Brain microvascular endothelial cell (primary cell): Measurements from ENCODE around the gene FMN2.
A peak's percentile ranks its signal among the peaks of the same experiment; 100 is the strongest.

Experiments
- DNase-seq: peaks from one replicate; pipeline ENCODE4 v3.0.0-alpha.2; 2020
- H3K27ac ChIP-seq: fragments of 250-450 bp; sonication (Bioruptor Pico); 2 replicates; pipeline ENCODE4 v1.5.1; 2020; ENCODE audit warnings: mild to moderate bottlenecking, moderate library complexity
- H3K27me3 ChIP-seq: fragments of 250-450 bp; sonication (Bioruptor Pico); replicated peaks from 2 replicates; pipeline ENCODE4 v1.5.1; 2020; ENCODE audit warnings: mild to moderate bottlenecking
- H3K36me3 ChIP-seq: fragments of 250-450 bp; sonication (Bioruptor Pico); replicated peaks from 2 replicates; pipeline ENCODE4 v1.5.1; 2020; ENCODE audit warnings: mild to moderate bottlenecking
- H3K4me3 ChIP-seq: 2 replicates; pipeline ENCODE4 v1.5.1; 2011; ENCODE audit warnings: low read depth, mild to moderate bottlenecking, control low read depth, low read length, moderate library complexity
- in situ Hi-C: cut with HindIII; loops from 2 replicates; pipeline ENCODE4 v1.10.0; 2017; ENCODE audit warnings: low sequenced_read_pairs, low pct_ligation_motif_present
- TF ChIP-seq, protein P1 (sequence below): IDR thresholded peaks from 2 replicates; pipeline ENCODE4 v1.5.1; 2011; ENCODE audit warnings: low read depth, mild to moderate bottlenecking, moderate library complexity, low read length, control low read depth, inconsistent platforms; ENCODE audit errors: missing control alignments

Gene FMN2

DNA sequence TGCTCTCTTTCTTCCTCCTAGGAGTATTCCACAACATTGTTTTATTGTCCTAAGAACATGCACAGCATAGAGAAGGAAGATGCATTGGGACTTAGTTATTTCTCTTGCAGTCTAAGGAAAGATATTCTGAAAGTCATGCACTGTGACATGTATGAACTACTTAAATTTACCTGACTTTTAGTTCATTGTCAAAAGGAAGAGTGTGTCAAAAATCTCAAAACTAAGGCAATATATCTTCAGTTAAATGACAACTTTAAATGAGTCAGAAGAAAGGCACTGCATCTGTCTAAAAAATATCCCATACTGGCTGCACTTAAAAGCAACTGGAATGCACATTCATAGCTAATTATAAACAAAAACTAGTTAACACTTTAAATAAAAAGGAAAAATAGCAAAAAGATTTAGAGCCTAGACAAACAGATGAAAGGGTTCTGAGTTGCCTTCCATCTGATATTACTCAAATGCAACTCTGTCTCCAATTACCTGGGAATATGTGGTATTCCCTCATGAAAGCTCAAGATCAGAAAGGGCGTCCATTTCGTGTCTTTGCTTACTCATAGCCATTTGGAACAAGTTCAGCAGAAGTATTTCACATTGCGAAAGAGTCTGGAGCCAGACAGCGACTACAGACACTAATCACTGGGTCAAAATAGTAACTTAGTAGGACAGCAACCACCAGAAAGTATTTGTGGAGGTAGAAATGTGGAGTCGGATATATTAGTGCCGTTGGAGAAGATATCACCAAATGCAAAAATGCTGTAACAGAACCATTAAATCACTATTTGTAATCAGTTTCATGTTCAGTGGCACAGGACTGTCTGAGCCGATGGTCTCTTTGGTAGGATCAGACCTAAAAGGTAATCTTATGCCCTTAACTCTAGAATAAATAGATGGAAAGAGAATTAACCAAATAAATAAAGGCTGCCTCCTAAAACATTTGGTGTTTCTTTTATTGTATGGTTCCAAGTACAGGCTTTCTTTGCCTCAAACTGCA is 294.6 kb downstream of the FMN2 start:
- in situ Hi-C loops = no loop called here
- DNase-seq = peak; percentile 91
- TF ChIP-seq, protein P1, sequence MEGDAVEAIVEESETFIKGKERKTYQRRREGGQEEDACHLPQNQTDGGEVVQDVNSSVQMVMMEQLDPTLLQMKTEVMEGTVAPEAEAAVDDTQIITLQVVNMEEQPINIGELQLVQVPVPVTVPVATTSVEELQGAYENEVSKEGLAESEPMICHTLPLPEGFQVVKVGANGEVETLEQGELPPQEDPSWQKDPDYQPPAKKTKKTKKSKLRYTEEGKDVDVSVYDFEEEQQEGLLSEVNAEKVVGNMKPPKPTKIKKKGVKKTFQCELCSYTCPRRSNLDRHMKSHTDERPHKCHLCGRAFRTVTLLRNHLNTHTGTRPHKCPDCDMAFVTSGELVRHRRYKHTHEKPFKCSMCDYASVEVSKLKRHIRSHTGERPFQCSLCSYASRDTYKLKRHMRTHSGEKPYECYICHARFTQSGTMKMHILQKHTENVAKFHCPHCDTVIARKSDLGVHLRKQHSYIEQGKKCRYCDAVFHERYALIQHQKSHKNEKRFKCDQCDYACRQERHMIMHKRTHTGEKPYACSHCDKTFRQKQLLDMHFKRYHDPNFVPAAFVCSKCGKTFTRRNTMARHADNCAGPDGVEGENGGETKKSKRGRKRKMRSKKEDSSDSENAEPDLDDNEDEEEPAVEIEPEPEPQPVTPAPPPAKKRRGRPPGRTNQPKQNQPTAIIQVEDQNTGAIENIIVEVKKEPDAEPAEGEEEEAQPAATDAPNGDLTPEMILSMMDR = no peak
- no peaks in the 10 kb centered on the region for H3K36me3 ChIP-seq
- no peaks in the 10 kb centered on the region for H3K27me3 ChIP-seq
- peak overlapping the region; percentile 84 for H3K27ac ChIP-seq
- H3K4me3 ChIP-seq = no peak overlapping the region

DNA sequence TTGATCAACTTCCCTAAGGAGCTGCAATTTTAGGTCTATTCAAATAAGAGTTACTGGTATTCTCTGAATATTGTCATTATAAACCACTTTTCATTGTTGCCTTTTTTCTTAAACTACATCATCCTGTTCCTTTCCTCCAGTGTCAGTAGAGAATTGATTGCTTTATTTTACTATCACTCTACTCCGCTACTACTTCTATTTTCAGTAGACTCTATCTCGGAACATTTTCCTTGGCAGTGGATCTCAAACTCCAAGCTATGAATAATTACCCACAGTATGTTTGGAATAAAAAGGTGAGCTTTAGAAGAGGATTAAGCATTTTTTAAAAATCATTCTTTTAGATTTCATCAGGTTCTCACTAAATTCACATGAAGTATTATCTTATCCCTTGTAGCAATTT is 295.4 kb downstream of the FMN2 start:
- H3K36me3 ChIP-seq = no peaks in the 10 kb centered on the region
- TF ChIP-seq, protein P1 = no peak
- H3K4me3 ChIP-seq = no peak overlapping the region
- peak overlapping the region; percentile 84 for H3K27ac ChIP-seq
- H3K27me3 ChIP-seq = no peaks in the 10 kb centered on the region
- in situ Hi-C loops = no loop called here
- DNase-seq = no peak

DNA sequence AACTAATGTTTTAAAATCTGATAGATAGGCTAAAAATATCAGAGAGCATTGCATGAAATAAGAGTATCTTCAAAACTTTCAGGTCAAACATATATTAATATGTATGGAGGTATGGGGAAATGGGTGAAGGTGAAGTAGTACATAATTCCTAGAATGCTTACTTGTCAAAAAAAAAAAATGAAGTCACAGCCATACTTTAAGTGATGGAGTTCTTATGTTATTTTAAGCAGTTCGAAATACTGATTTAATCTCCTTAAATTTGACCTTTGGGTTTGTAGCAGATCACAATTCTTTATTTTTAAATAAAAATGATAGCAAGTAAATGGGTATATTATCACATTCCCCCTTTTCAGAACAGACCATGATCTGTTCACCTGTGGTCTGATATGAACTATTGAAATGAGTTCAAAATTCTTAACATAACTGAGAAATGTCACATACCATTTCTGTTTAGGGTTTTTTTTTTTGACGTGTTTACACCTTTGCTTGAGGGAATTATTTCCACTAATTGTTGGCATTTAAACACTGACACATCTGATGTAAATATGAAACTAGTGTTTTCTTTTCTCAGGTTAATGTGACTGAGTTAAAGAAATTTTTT is 300.1 kb downstream of the FMN2 start:
- H3K27me3 ChIP-seq = no peaks in the 10 kb centered on the region
- no peak overlapping the region for H3K4me3 ChIP-seq
- no peak overlapping the region for H3K27ac ChIP-seq
- in situ Hi-C loops = no loop called here
- TF ChIP-seq, protein P1 = no peak
- no peaks in the 10 kb centered on the region for H3K36me3 ChIP-seq
- no peak for DNase-seq

DNA sequence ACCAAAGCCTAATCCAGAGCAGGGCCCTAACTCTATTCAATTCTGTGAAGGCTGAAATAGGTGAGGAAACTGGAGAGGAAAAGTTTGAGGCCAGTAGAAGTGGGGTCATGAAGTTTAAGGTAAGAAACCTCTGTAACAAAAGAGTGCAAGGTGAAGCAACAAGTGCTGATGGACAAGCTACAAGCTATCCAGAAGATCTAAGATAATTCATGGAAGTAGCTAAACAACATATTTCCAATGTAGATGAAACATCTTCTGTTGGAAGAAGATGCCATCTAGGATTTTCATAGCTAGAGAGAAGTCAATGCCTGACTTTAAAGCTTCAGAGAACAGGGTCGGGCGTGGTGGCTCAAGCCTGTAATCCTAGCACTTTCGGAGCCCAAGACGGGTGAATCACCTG is 302.7 kb downstream of the FMN2 start:
- no peaks in the 10 kb centered on the region for H3K36me3 ChIP-seq
- in situ Hi-C loops = no loop called here
- TF ChIP-seq, protein P1 = no peak

DNA sequence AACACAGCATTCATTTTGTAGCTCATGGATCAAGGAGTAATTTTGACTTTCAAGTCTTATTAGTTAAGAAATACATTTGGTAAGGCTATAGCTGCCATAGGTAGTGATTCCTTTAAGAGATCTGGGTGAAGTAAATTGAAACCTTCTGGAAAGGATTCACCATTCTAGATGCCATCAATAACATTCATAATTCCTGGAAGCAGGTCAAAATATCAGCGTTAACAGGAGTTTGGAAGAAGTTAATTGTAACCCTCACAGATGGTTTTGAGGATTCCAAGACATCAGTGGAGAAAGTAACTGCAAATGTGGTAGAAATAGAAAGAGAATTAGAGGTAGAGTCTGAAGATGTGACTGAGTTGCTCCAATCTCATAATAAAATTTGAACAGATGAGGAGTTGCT is 303.7 kb downstream of the FMN2 start:
- in situ Hi-C loops = no loop called here
- DNase-seq = no peak

More for the DNA sequence above, 302.7 kb downstream of the FMN2 start:
- no peaks in the 10 kb centered on the region for H3K27me3 ChIP-seq
- DNase-seq = no peak
- no peak overlapping the region for H3K4me3 ChIP-seq
- H3K27ac ChIP-seq = no peak overlapping the region

More for the DNA sequence above, 303.7 kb downstream of the FMN2 start:
- Histone ChIP-seq H3K36me3 (no peaks in the 10 kb centered on the region), H3K27me3 (no peaks in the 10 kb centered on the region), H3K4me3 (no peak overlapping the region), H3K27ac (no peak overlapping the region)
- TF ChIP-seq, protein P1 = no peak
